Ascending aorta (tissue), 2 donors: ENCODE data around the gene RRAGD. TPM values are rescaled to one million over a fixed set of nuclear protein-coding genes. Genes with fewer than 3 reads are reported as not detected.

Experiments
- DNase-seq, 2 donors: peaks; one replicate each; pipeline ENCODE4 v3.0.0-alpha.2; 2019; ENCODE audit warnings: low spot score in 2 of 2
- H3K27ac ChIP-seq, 2 donors: fragments of 200-600 bp; sonication (generic); one replicate each; pipeline ENCODE4 v1.5.1; 2016 to 2017; ENCODE audit warnings: mild to moderate bottlenecking in 1 of 2
- H3K27me3 ChIP-seq: fragments of 200-600 bp; sonication (generic); one replicate; pipeline ENCODE4 v1.5.1; 2017
- H3K36me3 ChIP-seq, 2 donors: fragments of 200-600 bp; sonication (generic); one replicate each; pipeline ENCODE4 v1.5.1; 2016
- H3K4me1 ChIP-seq, 2 donors: fragments of 200-600 bp; sonication (generic); one replicate each; pipeline ENCODE4 v1.5.1; 2016 to 2017; ENCODE audit warnings: mild to moderate bottlenecking in 1 of 2
- H3K4me3 ChIP-seq, 2 donors: fragments of 200-600 bp; sonication (generic); one replicate each; pipeline ENCODE4 v1.5.1; 2016 to 2017; ENCODE audit warnings: mild to moderate bottlenecking in 1 of 2
- H3K9me3 ChIP-seq, 2 donors: fragments of 200-600 bp; sonication (generic); one replicate each; pipeline ENCODE4 v1.5.1; 2016
- CTCF ChIP-seq, 3 experiments: fragments of 200-600 bp in 2 of 3; fragments of 450-650 bp in 1 of 3; sonication (generic) in 2 of 3; IDR thresholded peaks; one replicate each; pipeline ENCODE4 v1.5.1; 2016 to 2019; ENCODE audit warnings: antibody characterized with exemption in 3 of 3, mild to moderate bottlenecking in 1 of 3, moderate library complexity in 1 of 3
- intact Hi-C: fragments of 100-400 bp; cut with DNase I; formaldehyde crosslinking; loops from one replicate; pipeline ENCODE4 v1.15.1; 2023
- total RNA-seq: library from RNA; depleted of rRNA; stranded (reverse); fragments of >200 nt; gene quantifications from one replicate; pipeline ENCODE4 v1.1.0, GENCODE V29; 2016

Gene RRAGD
- total RNA-seq, 1 donor from 2014 or later, result 9.2 TPM

DNA sequence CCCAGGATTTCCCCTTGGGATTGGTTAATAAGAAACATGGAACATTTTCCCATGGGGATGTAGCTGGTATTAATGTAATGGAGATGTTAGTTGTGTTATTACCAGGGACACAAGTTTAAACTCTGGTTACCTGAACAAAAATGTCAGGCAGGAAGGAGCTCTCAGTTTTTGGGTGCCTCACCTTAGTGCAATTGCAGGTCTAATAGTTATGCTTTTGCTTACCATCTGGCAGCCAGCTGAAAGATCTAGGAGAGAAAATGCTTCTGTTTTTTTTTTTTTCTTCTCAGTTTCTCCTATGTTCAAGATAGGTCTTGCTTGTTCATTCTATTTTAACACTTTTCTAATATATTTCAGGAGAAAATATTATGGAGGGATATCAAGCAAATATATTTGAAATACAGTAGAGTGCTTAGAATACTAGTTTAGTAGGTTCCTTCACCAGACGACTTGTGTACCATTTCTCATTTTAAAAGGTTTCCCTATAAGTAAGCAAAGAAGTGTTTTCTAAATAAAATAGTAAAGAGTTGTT is 55.4 kb downstream of the RRAGD start:
- DNase-seq, result no peak
- H3K27ac ChIP-seq, result no peak overlapping the region
- no peak for TF ChIP-seq CTCF (IDR thresholded peaks at IDR 0.05)
- H3K27me3 ChIP-seq, result no peaks in the 10 kb centered on the region
- H3K36me3 ChIP-seq, result no peaks in the 10 kb centered on the region
- H3K4me1 ChIP-seq, result peaks cover 0 to 5% of the 10 kb centered on the region in 2 donors
- intact Hi-C loops, result no loop called here
- H3K4me3 ChIP-seq, result no peak overlapping the region
- H3K9me3 ChIP-seq, result no peaks in the 10 kb centered on the region

DNA sequence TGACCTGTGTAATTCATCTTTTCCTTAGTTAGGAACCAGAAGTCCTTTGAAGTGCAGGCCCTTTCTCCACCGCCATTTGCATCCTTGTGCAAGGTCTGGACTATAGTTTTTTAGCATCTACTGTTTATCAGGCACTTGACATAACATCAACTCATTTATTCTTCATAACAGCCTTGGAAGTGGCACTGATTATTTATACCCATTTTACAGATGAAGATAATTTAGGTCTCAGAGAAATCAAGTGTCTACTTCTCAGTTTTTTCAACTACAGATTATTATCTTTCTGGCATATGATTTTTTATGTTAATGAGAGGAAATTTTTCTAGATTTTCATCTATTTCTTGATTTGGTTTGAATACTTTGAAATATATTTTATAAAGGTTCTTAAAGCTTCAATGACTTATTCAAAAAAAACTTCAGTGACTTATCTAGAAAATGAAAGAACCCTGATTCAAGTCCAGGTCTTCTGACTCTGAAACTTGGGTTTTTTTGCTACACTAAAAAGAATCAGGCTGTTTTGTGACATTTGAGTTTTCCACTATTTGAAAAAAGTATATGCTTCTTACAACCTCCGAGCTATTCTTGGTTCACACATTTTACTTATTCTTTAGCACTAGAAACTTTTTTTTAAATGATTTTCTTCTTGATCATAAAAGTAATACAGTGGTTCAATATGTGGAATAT is 56.4 kb downstream of the RRAGD start:
- TF ChIP-seq CTCF (IDR thresholded peaks at IDR 0.05), result no peak
- H3K27me3 ChIP-seq, result no peaks in the 10 kb centered on the region
- intact Hi-C loops, result no loop called here
- no peaks in the 10 kb centered on the region for H3K36me3 ChIP-seq
- H3K27ac ChIP-seq, result no peak overlapping the region
- no peak for DNase-seq
- H3K4me3 ChIP-seq, result no peak overlapping the region
- H3K9me3 ChIP-seq, result no peaks in the 10 kb centered on the region
- H3K4me1 ChIP-seq, result peaks cover 3 to 10% of the 10 kb centered on the region in 2 donors

GRCh38 chr6:89353702-89354392 is 58.2 kb downstream of the RRAGD start:
- Histone ChIP-seq H3K27ac (peak overlapping the region in 1 of 2 donors; percentile 99), H3K4me3 (peak overlapping the region in 1 of 2 donors; percentile 97), H3K36me3 (no peaks in the 10 kb centered on the region), H3K4me1 (peaks cover 3 to 19% of the 10 kb centered on the region in 2 donors), H3K27me3 (no peaks in the 10 kb centered on the region), H3K9me3 (no peaks in the 10 kb centered on the region)
- DNase-seq, result no peak
- intact Hi-C loops, result loop anchor here (5.0 kb wide), 7 partner anchors 57 to 1233 kb away; partner anchors contain the start of genes MAP3K7, PM20D2, PNRC1 and RNGTT
- no peak for TF ChIP-seq CTCF (IDR thresholded peaks at IDR 0.05)

DNA sequence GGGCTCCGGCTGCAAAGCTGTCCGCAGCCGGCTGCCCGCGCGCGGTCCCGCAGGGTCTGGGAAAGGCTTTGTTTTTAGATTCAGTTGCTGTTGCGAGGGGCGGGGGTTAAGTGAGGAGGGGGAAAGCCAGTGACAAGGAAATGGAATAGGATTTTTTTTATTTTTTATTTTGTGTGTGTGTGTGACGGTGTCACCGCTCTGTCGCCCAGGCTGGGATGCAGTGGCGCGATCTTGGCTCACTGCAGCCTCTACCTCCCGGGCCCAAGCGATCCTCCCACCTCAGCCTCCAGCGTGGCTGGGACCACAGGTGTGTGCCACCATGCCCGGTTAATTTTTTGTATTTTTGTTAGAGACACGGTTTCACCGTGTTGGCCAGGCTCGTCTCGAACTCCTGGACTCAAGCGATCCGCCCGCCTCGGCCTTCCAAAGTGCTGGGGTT is 58.9 kb downstream of the RRAGD start:
- TF ChIP-seq CTCF (IDR thresholded peaks at IDR 0.05), result no peak
- H3K4me3 ChIP-seq, result peak overlapping the region; percentile 58 to 97

GRCh38 chr6:89352278-89353117 is 59.6 kb downstream of the RRAGD start, which contains the start of gene UBE2J1:
UBE2J1 (minus strand) TSS chr6:89352722; CDS start chr6:89352569, 153 bp downstream.
- TF ChIP-seq CTCF (IDR thresholded peaks at IDR 0.05), result no peak
- intact Hi-C loops, result loop anchor here (5.0 kb wide), 7 partner anchors 55 to 1235 kb away; partner anchors contain the start of genes MAP3K7, PM20D2, PNRC1 and RNGTT
- Histone ChIP-seq H3K27ac (peak within 1 kb of the TSS; percentile 99 to 100), H3K9me3 (no peaks in the 10 kb centered on the region), H3K36me3 (no peaks in the 10 kb centered on the region), H3K27me3 (no peaks in the 10 kb centered on the region), H3K4me1 (peaks cover 3 to 19% of the 10 kb centered on the region in 2 donors), H3K4me3 (peak within 1 kb of the TSS; percentile 58 to 97)
- peak; percentile 88 to 98 for DNase-seq

More for the DNA sequence above, 58.9 kb downstream of the RRAGD start:
- peak in 1 of 2 donors; percentile 67 for DNase-seq
- intact Hi-C loops, result loop anchor here (5.0 kb wide), 7 partner anchors 56 to 1234 kb away; partner anchors contain the start of genes MAP3K7, PM20D2, PNRC1 and RNGTT
- Histone ChIP-seq H3K4me1 (peaks cover 3 to 19% of the 10 kb centered on the region in 2 donors), H3K27ac (peak overlapping the region; percentile 99 to 100), H3K9me3 (no peaks in the 10 kb centered on the region), H3K36me3 (no peaks in the 10 kb centered on the region), H3K27me3 (no peaks in the 10 kb centered on the region)
